Measurements from ENCODE around the gene CSMD2.

The CSMD2 gene

DNA sequence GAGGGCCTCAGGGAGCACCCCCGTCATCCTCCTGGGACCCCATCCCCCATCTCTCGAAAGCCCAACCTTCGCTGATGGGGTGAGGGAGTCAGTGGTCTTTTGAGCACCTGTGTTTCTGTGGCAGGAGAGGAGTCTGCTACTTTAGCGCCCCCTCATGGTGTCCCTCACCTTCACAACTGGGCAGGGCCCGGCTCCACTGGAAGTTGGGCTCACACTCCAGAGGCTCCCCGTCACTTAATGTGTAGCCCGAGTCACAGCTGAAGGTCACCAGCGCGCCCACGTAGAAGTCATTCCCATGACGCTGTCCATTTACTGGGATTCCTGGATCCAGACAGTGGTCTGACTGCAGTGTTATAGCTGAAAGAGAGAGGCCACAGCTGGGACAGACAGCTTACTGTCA, 440.7 kb downstream of the CSMD2 start:
- DNase-seq: no peak
- Histone ChIP-seq H3F3A (ENCODE audit: insufficient read depth, low read length) (no peaks in the 10 kb centered on the region), H3K4me3 (ENCODE audit: low read length) (no peak overlapping the region), H3K36me3 (replicated peaks; ENCODE audit: insufficient read depth, low read length) (no peaks in the 10 kb centered on the region), H3K4me1 (ENCODE audit: low read length) (no peaks in the 10 kb centered on the region), H3K9me2 (replicated peaks; ENCODE audit: insufficient read depth, low read length) (no peaks in the 10 kb centered on the region), H3K4me2 (ENCODE audit: low read depth, low read length) (no peak overlapping the region), H2AFZ (ENCODE audit: low read length) (no peak overlapping the region), H3K27ac (ENCODE audit: low read length) (no peak overlapping the region), H3K27me3 (replicated peaks; ENCODE audit: insufficient read depth, low read length) (peaks cover 14% of the 10 kb centered on the region), H3K9me3 (replicated peaks; ENCODE audit: insufficient read depth, low read length) (no peaks in the 10 kb centered on the region), H4K20me1 (ENCODE audit: insufficient read depth, low read length) (no peaks in the 10 kb centered on the region), H3K79me2 (ENCODE audit: low read length) (no peaks in the 10 kb centered on the region), H3K9ac (ENCODE audit: low read length) (no peak overlapping the region)
- TF ChIP-seq, protein P1, sequence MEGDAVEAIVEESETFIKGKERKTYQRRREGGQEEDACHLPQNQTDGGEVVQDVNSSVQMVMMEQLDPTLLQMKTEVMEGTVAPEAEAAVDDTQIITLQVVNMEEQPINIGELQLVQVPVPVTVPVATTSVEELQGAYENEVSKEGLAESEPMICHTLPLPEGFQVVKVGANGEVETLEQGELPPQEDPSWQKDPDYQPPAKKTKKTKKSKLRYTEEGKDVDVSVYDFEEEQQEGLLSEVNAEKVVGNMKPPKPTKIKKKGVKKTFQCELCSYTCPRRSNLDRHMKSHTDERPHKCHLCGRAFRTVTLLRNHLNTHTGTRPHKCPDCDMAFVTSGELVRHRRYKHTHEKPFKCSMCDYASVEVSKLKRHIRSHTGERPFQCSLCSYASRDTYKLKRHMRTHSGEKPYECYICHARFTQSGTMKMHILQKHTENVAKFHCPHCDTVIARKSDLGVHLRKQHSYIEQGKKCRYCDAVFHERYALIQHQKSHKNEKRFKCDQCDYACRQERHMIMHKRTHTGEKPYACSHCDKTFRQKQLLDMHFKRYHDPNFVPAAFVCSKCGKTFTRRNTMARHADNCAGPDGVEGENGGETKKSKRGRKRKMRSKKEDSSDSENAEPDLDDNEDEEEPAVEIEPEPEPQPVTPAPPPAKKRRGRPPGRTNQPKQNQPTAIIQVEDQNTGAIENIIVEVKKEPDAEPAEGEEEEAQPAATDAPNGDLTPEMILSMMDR (IDR thresholded peaks at IDR 0.05; ENCODE audit: low read length): no peak
- TF ChIP-seq EZH2 (optimal IDR thresholded peaks at IDR 0.05; ENCODE audit: low read depth, low read length): no peak
- no peak for TF ChIP-seq EZH2phosphoT487 (IDR thresholded peaks at IDR 0.05; ENCODE audit: low read length)

DNA sequence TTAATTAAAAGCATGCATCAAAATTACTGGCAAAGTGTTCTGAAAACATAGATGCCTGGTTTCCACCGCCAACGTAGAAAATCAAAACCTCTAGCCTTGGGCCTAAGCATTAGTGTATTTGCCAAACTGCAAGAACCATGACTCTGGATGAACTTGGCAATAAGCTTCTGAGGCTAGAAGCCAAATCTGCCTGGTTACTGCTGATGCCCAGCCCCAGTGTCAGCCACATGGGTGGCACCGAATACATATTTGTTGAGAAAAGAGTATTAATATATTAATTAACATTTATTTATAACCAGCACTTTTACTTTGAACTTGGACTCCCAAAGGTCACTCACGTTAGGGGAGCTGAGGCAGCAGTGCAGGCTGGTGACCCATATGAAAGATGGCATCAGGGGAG, 441.8 kb downstream of the CSMD2 start:
- no peaks in the 10 kb centered on the region for H3K36me3 ChIP-seq (replicated peaks; ENCODE audit: insufficient read depth, low read length)
- no peak overlapping the region for H3K4me3 ChIP-seq (ENCODE audit: low read length)
- H4K20me1 ChIP-seq (ENCODE audit: insufficient read depth, low read length): no peaks in the 10 kb centered on the region
- TF ChIP-seq EZH2 (optimal IDR thresholded peaks at IDR 0.05; ENCODE audit: low read depth, low read length) (no peak), EZH2phosphoT487 (IDR thresholded peaks at IDR 0.05; ENCODE audit: low read length) (no peak)
- TF ChIP-seq, protein P1 (IDR thresholded peaks at IDR 0.05; ENCODE audit: low read length): no peak
- no peaks in the 10 kb centered on the region for H3F3A ChIP-seq (ENCODE audit: insufficient read depth, low read length)
- no peaks in the 10 kb centered on the region for H3K79me2 ChIP-seq (ENCODE audit: low read length)
- H3K9me2 ChIP-seq (replicated peaks; ENCODE audit: insufficient read depth, low read length): no peaks in the 10 kb centered on the region
- no peak overlapping the region for H3K27ac ChIP-seq (ENCODE audit: low read length)
- H3K9ac ChIP-seq (ENCODE audit: low read length): no peak overlapping the region
- no peaks in the 10 kb centered on the region for H3K4me1 ChIP-seq (ENCODE audit: low read length)
- peaks cover 18% of the 10 kb centered on the region for H3K27me3 ChIP-seq (replicated peaks; ENCODE audit: insufficient read depth, low read length)
- no peak overlapping the region for H3K4me2 ChIP-seq (ENCODE audit: low read depth, low read length)
- H2AFZ ChIP-seq (ENCODE audit: low read length): no peak overlapping the region
- DNase-seq: no peak
- no peaks in the 10 kb centered on the region for H3K9me3 ChIP-seq (replicated peaks; ENCODE audit: insufficient read depth, low read length)

GRCh38 chr1:33721301-33721815, 443.7 kb downstream of the CSMD2 start:
- peaks cover 21% of the 10 kb centered on the region for H3K27me3 ChIP-seq (replicated peaks; ENCODE audit: insufficient read depth, low read length)
- DNase-seq: no peak
- H3F3A ChIP-seq (ENCODE audit: insufficient read depth, low read length): no peaks in the 10 kb centered on the region
- no peaks in the 10 kb centered on the region for H3K9me3 ChIP-seq (replicated peaks; ENCODE audit: insufficient read depth, low read length)
- H4K20me1 ChIP-seq (ENCODE audit: insufficient read depth, low read length): no peaks in the 10 kb centered on the region
- no peaks in the 10 kb centered on the region for H3K36me3 ChIP-seq (replicated peaks; ENCODE audit: insufficient read depth, low read length)
- no peak overlapping the region for H3K27ac ChIP-seq (ENCODE audit: low read length)
- no peak overlapping the region for H2AFZ ChIP-seq (ENCODE audit: low read length)
- H3K9ac ChIP-seq (ENCODE audit: low read length): no peak overlapping the region
- no peaks in the 10 kb centered on the region for H3K9me2 ChIP-seq (replicated peaks; ENCODE audit: insufficient read depth, low read length)
- no peaks in the 10 kb centered on the region for H3K79me2 ChIP-seq (ENCODE audit: low read length)
- H3K4me2 ChIP-seq (ENCODE audit: low read depth, low read length): no peak overlapping the region
- no peaks in the 10 kb centered on the region for H3K4me1 ChIP-seq (ENCODE audit: low read length)
- no peak overlapping the region for H3K4me3 ChIP-seq (ENCODE audit: low read length)
- TF ChIP-seq EZH2phosphoT487 (IDR thresholded peaks at IDR 0.05; ENCODE audit: low read length) (no peak), EZH2 (optimal IDR thresholded peaks at IDR 0.05; ENCODE audit: low read depth, low read length) (no peak)
- TF ChIP-seq, protein P1 (IDR thresholded peaks at IDR 0.05; ENCODE audit: low read length): no peak

Data from MM.1S (cell line).